ENCODE results near the gene SH3BP2. TPM values are rescaled to one million over a fixed set of nuclear protein-coding genes. Genes with fewer than 3 reads are reported as not detected.

The SH3BP2 gene
- total and polyA plus RNA-seq, 9 donors, result 5.3 to 46.9 (median 22.7) TPM

GRCh38 chr4:2837904-2838496, 45.1 kb downstream of the SH3BP2 start:
- TF ChIP-seq POLR2A (IDR thresholded peaks at IDR 0.05), result no peak
- no peaks in the 10 kb centered on the region for H3K9me3 ChIP-seq
- peak overlapping the region in 1 of 2 donors; percentile 24 for H3K27ac ChIP-seq
- H3K27me3 ChIP-seq, result no peaks in the 10 kb centered on the region
- H3K4me3 ChIP-seq, result peak overlapping the region; percentile 21
- DNase-seq, result peak in 4 of 5 donors; percentile 33 to 53 (median 45)
- intact Hi-C loops (cut with DNase I), result no loop called here
- no peaks in the 10 kb centered on the region for H3K36me3 ChIP-seq
- WGBS, 3 donors, result 25 to 33% (median 31%) methylated on average over 8 of the region's 8 CpGs
- peaks cover 10% of the 10 kb centered on the region for H3K4me1 ChIP-seq (ENCODE audit: insufficient read depth)

GRCh38 chr4:2839060-2839459, 46.2 kb downstream of the SH3BP2 start:
- intact Hi-C loops (cut with DNase I), result no loop called here

DNA sequence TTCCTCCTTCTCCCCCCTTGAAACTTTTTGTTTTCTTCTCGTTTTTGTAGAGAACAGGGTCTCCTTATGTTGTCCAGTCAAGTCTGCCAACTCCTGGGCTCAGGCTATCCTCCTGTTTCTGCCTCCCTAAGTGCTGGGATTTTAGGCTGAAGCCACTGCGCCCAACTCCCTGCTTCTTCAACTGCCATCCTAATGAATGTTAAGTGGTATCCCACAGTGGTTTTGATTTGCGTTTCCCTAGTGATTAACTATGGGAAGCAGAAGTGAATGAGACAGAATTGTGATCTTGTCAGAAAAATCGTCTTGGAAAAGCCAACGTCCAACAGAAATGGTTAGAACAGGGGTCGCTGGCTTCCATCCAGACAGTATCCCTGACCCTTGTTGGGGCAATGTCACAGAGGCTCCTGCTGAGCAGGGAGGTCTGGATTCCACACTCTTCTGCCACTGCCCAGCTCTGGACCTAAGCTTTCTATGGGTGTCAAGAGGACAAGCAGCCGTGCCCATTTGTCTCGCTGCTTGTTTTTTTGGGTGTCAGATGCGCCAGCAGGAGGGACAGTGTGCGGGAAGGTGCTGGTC, 49.9 kb downstream of the SH3BP2 start:
- DNase-seq, result no peak
- WGBS, 3 donors, result 16 to 17% (median 17%) methylated on average over 10 of the region's 10 CpGs

More at GRCh38 chr4:2839060-2839459, 46.2 kb downstream of the SH3BP2 start:
- Histone ChIP-seq H3K27ac (no peak overlapping the region), H3K36me3 (no peaks in the 10 kb centered on the region), H3K27me3 (no peaks in the 10 kb centered on the region), H3K4me1 (ENCODE audit: insufficient read depth) (peaks cover 10% of the 10 kb centered on the region), H3K4me3 (no peak overlapping the region), H3K9me3 (no peaks in the 10 kb centered on the region)
- 89 to 96% (median 93%) methylated on average over 3 of the region's 3 CpGs for WGBS, 3 donors
- DNase-seq, result no peak
- no peak for TF ChIP-seq CTCF (IDR thresholded peaks at IDR 0.05)
- TF ChIP-seq POLR2A (IDR thresholded peaks at IDR 0.05), result no peak
- TF ChIP-seq EP300 (IDR thresholded peaks at IDR 0.05), result no peak

DNA sequence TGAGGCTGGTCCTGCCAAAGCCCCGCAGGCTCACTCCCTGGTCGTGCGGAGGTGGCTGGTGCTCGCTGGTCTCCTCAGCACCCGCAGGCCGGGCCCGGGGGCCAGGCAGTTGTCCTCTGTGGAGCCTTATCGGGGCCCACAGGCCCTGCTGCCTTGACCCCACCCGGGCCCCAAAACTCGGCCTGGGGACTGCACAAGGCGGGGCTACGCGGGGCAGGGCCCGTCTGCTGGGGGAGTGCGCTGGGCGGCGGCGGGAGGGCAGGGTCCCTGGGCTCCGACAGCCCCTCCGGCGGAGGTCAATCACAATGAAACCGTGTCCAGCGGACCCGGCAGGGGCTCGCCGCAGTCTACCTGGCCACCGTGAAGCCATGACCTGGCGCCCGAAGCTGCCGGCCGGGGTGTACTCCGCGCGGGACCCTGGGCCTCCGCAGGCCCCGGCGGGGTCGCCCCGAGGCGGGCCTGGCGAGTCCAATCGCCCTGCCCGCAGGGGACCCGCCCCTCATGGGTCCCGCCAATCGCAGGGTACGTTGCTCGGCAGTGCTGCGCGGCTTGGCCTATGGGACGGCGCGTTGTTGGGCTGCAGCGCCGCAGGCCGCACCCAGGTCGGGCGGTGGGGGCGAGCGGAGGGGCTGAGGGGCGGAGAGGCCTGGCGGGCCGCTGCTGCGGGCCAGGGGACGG, 50.5 kb downstream of the SH3BP2 start, which contains the start of gene ADD1:
Gene ADD1, plus strand, starts transcription at position 582 of the 678 bp plus-strand sequence. CDS start 32,072 bp downstream, outside the sequence.
- 1% methylated on average over 8 to 65 of the region's 65 CpGs for WGBS, 3 donors
- peak; percentile 84 for TF ChIP-seq POLR2A (IDR thresholded peaks at IDR 0.05)
- TF ChIP-seq CTCF (IDR thresholded peaks at IDR 0.05), result no peak
- TF ChIP-seq EP300 (IDR thresholded peaks at IDR 0.05), result no peak
- H3K9me3 ChIP-seq, result no peaks in the 10 kb centered on the region
- H3K36me3 ChIP-seq, result no peaks in the 10 kb centered on the region
- intact Hi-C loops (cut with DNase I), result loop anchor here in 1 of 4 donors (5.0 to 10.0 kb wide), 2 partner anchors 91 to 581 kb away; partner anchors contain the start of gene MXD4
- peak; percentile 91 to 99 (median 93) for DNase-seq
- peak within 1 kb of the TSS; percentile 76 to 97 for H3K27ac ChIP-seq
- peak within 1 kb of the TSS; percentile 91 for H3K4me3 ChIP-seq
- H3K27me3 ChIP-seq, result no peaks in the 10 kb centered on the region
- H3K4me1 ChIP-seq (ENCODE audit: insufficient read depth), result peaks cover 9% of the 10 kb centered on the region

More for the DNA sequence above, 49.9 kb downstream of the SH3BP2 start:
- peaks cover 10% of the 10 kb centered on the region for H3K4me1 ChIP-seq (ENCODE audit: insufficient read depth)
- no peaks in the 10 kb centered on the region for H3K27me3 ChIP-seq
- no peak for TF ChIP-seq EP300 (IDR thresholded peaks at IDR 0.05)
- no peak for TF ChIP-seq CTCF (IDR thresholded peaks at IDR 0.05)
- TF ChIP-seq POLR2A (IDR thresholded peaks at IDR 0.05), result no peak
- H3K27ac ChIP-seq, result peak overlapping the region; percentile 76 to 97
- peak overlapping the region; percentile 91 for H3K4me3 ChIP-seq
- H3K36me3 ChIP-seq, result no peaks in the 10 kb centered on the region
- intact Hi-C loops (cut with DNase I), result loop anchor here in 1 of 4 donors (5.0 to 10.0 kb wide), 2 partner anchors 92 to 580 kb away; partner anchors contain the start of gene MXD4
- H3K9me3 ChIP-seq, result no peaks in the 10 kb centered on the region
